Measurements from ENCODE around the gene SLC35F5.
"Not testable (repeated sequence)": the region's sequence is repeated elsewhere in the genome, so short reads cannot be mapped to it uniquely, and the experiment has no call there.

Gene SLC35F5

DNA sequence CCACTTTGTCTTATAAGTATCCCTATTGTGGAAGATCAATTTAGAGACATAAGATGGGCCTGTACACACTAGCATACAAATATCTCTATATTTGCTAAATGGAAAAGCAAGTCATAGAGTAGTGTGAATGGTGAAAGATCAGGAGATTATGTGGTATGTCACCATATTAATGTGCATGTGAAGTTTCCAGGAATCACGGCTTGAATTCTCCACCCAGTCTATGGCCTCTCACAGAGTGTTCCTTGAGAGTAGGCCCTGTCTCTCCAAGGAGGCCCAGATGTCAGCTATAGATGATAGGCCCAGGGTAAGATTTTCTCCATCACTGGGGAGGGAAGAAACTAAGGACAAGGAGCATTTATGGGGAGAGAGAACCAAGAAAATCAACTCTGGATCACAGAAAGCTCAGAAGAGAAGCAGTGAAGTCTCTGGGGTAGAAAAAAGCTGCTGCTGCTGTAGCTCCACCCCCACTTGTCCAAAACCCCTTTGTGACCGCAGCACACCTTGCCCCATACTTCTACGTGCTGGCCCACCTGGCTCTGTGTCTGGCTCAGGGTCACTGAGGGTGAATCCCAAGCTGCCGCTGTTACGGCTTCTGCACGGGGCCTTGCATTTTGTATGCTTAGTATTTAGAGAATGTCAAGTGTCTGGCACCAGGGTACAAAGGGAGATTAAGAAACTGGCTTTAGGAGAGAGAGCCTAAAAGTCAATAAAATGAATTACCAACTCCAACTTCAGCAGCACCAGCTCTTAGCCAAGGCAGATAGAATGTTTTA, 91.5 kb downstream of the SLC35F5 start:
- H3K27me3 ChIP-seq (ENCODE audit: low read depth): not testable (repeated sequence)

DNA sequence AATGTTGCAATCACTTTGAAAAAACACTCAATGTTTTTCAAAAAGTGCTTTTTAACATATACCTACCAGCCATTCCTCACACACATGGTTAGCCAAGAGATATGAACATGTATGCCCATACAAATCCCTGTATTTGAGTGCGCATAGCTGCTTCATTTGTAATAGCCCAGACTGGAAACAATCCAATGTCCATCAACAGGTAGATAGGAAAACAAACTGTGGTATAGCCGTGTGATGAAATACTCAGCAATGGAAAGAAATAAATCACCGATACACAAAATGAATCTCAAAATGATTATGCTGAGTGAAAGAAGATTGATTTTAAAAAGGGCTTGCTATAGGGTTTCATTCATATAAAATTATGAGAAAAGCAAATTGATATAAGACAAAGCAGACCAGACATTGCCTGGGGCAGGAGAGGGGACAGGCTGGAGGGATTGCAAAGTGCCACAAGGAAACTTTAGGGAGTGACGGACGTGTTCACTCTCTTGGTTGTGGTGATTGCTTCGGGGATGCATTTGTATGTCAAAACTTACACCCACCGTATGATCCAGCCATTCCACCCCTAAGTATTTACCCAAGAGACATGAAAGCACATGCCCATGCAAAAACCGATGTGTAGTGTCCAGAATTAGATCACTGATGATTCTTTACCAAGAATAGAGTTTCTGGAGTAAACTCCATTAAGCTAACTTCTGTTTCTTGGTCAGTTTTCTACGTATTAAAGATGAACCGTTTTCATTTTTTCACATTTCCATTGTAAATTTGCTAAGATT, 93.0 kb downstream of the SLC35F5 start:
- in situ Hi-C loops (cut with MboI; ENCODE audit: low sequenced_read_pairs); H3K36me3 ChIP-seq (replicated peaks); H3K4me1 ChIP-seq; H3K9me3 ChIP-seq; H3K27me3 ChIP-seq (ENCODE audit: low read depth); H3K4me3 ChIP-seq; DNase-seq (ENCODE audit: low spot score in 2 of 2): not testable (repeated sequence)

More for the DNA sequence above, 91.5 kb downstream of the SLC35F5 start:
- H3K4me1 ChIP-seq; in situ Hi-C loops (cut with MboI; ENCODE audit: low sequenced_read_pairs); H3K4me3 ChIP-seq; H3K36me3 ChIP-seq (replicated peaks); DNase-seq (ENCODE audit: low spot score in 2 of 2); H3K9me3 ChIP-seq: not testable (repeated sequence)
